K562 (cell line): Measurements from ENCODE around the gene NUDT12. TPM values are rescaled to one million over a fixed set of nuclear protein-coding genes. Genes with fewer than 3 reads are reported as not detected.

Experiments used
- ATAC-seq: fragments of 200-7000 bp; cut with Tn5 transposase; 3 replicates; pipeline ENCODE4 v1.9.1; 2020; ENCODE audit warnings: moderate library complexity
- BruUV-seq: library from RNA; stranded (reverse); fragments of 400-500 nt; replicated peaks from 2 replicates; lab custom pipeline; 2021; lab: Mats Ljungman, UMichigan
- CTCF ChIA-PET: fragments of 300-600 bp; formaldehyde crosslinking; extraction: SDS; loops from one replicate; lab custom pipeline; 2021; ENCODE audit warnings: low intra/inter-chr PET ratio; lab: Yijun Ruan, JAX
- POLR2A ChIA-PET: fragments of 300-600, 350-650 bp; sonication (Branson Sonifier 250); formaldehyde crosslinking; extraction: SDS; loops from one replicate; lab custom pipeline; 2021; ENCODE audit warnings: antibody characterized with exemption, inconsistent platforms; lab: Yijun Ruan, JAX
- DNase-seq, 4 experiments: peaks; one replicate each; pipeline versions ENCODE4 v3.0.0 to v3.0.0-alpha.2; 2011 to 2018; ENCODE audit warnings: low spot score in 3 of 4, mixed read lengths in 3 of 4; ENCODE audit errors: extremely low read depth in 1 of 4
- FAIRE-seq: peaks from 2 replicates; lab custom pipeline; 2011; peaks lifted over from hg19 to GRCh38; lab: Jason Lieb, UNC
- H2AFZ ChIP-seq: 2 replicates; pipeline ENCODE4 v1.6.0; 2011; ENCODE audit warnings: low read depth, low read length, control low read depth, inconsistent platforms
- H3K27ac ChIP-seq: fragments of 200-600 bp; 3 replicates; pipeline ENCODE4 v1.8.0; 2011; ENCODE audit warnings: low read depth, mild to moderate bottlenecking, control low read depth, inconsistent platforms, low read length, moderate library complexity, mixed read lengths; ENCODE audit errors: extremely low read depth
- H3K27me3 ChIP-seq, 2 experiments: fragments of 300-600 bp in 1 of 2; 2 replicates in 1 of 2; 3 replicates in 1 of 2; pipeline versions ENCODE4 v1.6.0 to v1.8.0; 2011; ENCODE audit warnings: inconsistent platforms in 2 of 2, low read length in 2 of 2, mild to moderate bottlenecking in 1 of 2, mixed read lengths in 1 of 2, moderate library complexity in 1 of 2; ENCODE audit not compliant: control insufficient read depth in 2 of 2, insufficient read depth in 2 of 2
- H3K36me3 ChIP-seq: fragments of 300-600 bp; 3 replicates; pipeline ENCODE4 v1.8.0; 2011; ENCODE audit warnings: mild to moderate bottlenecking, low read length, inconsistent platforms; ENCODE audit not compliant: control insufficient read depth, insufficient read depth
- H3K4me1 ChIP-seq, 2 experiments: fragments of 200-600 bp in 1 of 2; replicated peaks in 1 of 2; 2 replicates in 1 of 2; 3 replicates in 1 of 2; pipeline versions ENCODE4 v1.5.1 to v1.8.0; 2011; ENCODE audit warnings: inconsistent platforms in 2 of 2, low read length in 2 of 2, mild to moderate bottlenecking in 1 of 2, mixed read lengths in 1 of 2, moderate library complexity in 1 of 2; ENCODE audit not compliant: control insufficient read depth in 2 of 2, insufficient read depth in 2 of 2
- H3K4me2 ChIP-seq: 2 replicates; pipeline ENCODE4 v1.6.1; 2011; ENCODE audit warnings: low read length, control low read depth, inconsistent platforms, mixed read lengths; ENCODE audit not compliant: insufficient read depth
- H3K4me3 ChIP-seq: fragments of 200-600 bp; sonication (generic), shearing (Covaris generic); 2 replicates; pipeline ENCODE4 v1.5.1; 2016; ENCODE audit warnings: control low read depth, inconsistent platforms
- H3K79me2 ChIP-seq: fragments of 200-600 bp; 3 replicates; pipeline ENCODE4 v1.8.0; 2011; ENCODE audit warnings: low read length, inconsistent platforms; ENCODE audit not compliant: control insufficient read depth, insufficient read depth
- H3K9ac ChIP-seq, 2 experiments: 2 replicates each; pipeline versions ENCODE4 v1.6.0 to v1.6.1; 2011; ENCODE audit warnings: low read depth in 2 of 2, low read length in 2 of 2, control low read depth in 1 of 2, inconsistent platforms in 1 of 2, mild to moderate bottlenecking in 1 of 2, mixed read lengths in 1 of 2; ENCODE audit not compliant: insufficient read depth in 1 of 2
- H3K9me1 ChIP-seq: one replicate; pipeline ENCODE4 v1.6.0; 2011; ENCODE audit warnings: inconsistent platforms, mild to moderate bottlenecking, low read length, moderate library complexity; ENCODE audit not compliant: control insufficient read depth, insufficient read depth
- H3K9me3 ChIP-seq: replicated peaks from 2 replicates; pipeline ENCODE4 v1.5.1; 2011; ENCODE audit warnings: low read depth, low read length, inconsistent platforms; ENCODE audit not compliant: control insufficient read depth, insufficient read depth
- H4K20me1 ChIP-seq: replicated peaks from 2 replicates; pipeline ENCODE4 v1.6.1; 2011; ENCODE audit warnings: low read length, inconsistent platforms, mixed read lengths; ENCODE audit not compliant: control insufficient read depth, insufficient read depth
- ELF2 ChIP-seq: fragments of 250-450 bp; sonication (Bioruptor Pico); IDR thresholded peaks from 2 replicates; pipeline ENCODE4 v1.5.0; 2021; ENCODE audit warnings: mild to moderate bottlenecking
- HNRNPLL ChIP-seq: fragments of 200-400 bp; formaldehyde crosslinking; IDR thresholded peaks from 2 replicates; pipeline ENCODE4 v1.6.1; 2017; ENCODE audit warnings: low read length, low read depth, mild to moderate bottlenecking; ENCODE audit not compliant: poor library complexity, severe bottlenecking
- MTA2 ChIP-seq: fragments of 450-650 bp; IDR thresholded peaks from 2 replicates; pipeline ENCODE4 v1.6.1; 2016; ENCODE audit warnings: low read depth
- NR4A1 ChIP-seq, 2 experiments: fragments of 250-450 bp in 1 of 2; fragments of 450-650 bp in 1 of 2; sonication (Bioruptor Pico) in 1 of 2; IDR thresholded peaks; 2 replicates each; pipeline versions ENCODE4 v1.4.0 to v1.6.1; 2016 to 2020; ENCODE audit warnings: mild to moderate bottlenecking in 2 of 2, missing compliant biosample characterization in 1 of 2, missing genetic modification characterization in 1 of 2, moderate library complexity in 1 of 2
- PTBP1 ChIP-seq: fragments of 200-400 bp; formaldehyde crosslinking; IDR thresholded peaks from 2 replicates; pipeline ENCODE4 v1.6.1; 2017; ENCODE audit warnings: low read depth, low read length
- RUNX1 ChIP-seq: sonication (generic); IDR thresholded peaks from 2 replicates; pipeline ENCODE4 v1.6.1; 2016; ENCODE audit warnings: antibody characterized with exemption, low read depth
- SMARCA5 ChIP-seq: fragments of 450-650 bp; IDR thresholded peaks from 2 replicates; pipeline ENCODE4 v1.6.1; 2016
- SMARCC2 ChIP-seq: fragments of 450-650 bp; IDR thresholded peaks from 2 replicates; pipeline ENCODE4 v1.6.1; 2017; ENCODE audit warnings: antibody characterized with exemption, moderate library complexity, mild to moderate bottlenecking, low read depth
- ZBTB17 ChIP-seq: fragments of 450-650 bp; formaldehyde crosslinking; IDR thresholded peaks from 2 replicates; pipeline ENCODE4 v1.4.0; 2020; ENCODE audit warnings: mild to moderate bottlenecking
- WGBS: fragments of 100-300 bp; shearing (Covaris generic); methylation state at CpG from one replicate; pipeline ENCODE4 v1.1.6; 2016; ENCODE audit warnings: low coverage, mixed read lengths; ENCODE audit not compliant: insufficient coverage; ENCODE audit errors: missing lambda C conversion rate; 5-methylcytosine and 5-hydroxymethylcytosine counted together
- in situ Hi-C: fragments of 300-500 bp; cut with MboI; formaldehyde crosslinking; loops from 4 replicates; pipeline ENCODE4 v1.15.0; 2018; ENCODE audit warnings: inconsistent platforms, mixed read lengths
- intact Hi-C: fragments of 100-400 bp; cut with micrococcal nuclease; formaldehyde crosslinking; loops from 2 replicates; pipeline ENCODE4 v1.14.2; 2022
- polyA plus RNA-seq, 8 experiments: library from polyadenylated mRNA; depleted of rRNA in 4 of 8; stranded (reverse) in 5 of 8; unstranded in 3 of 8; fragments of >200 nt; fragmentation: Nextera tagmentation in 2 of 8; fragmentation: Illumina TruSeq in 1 of 8; extraction: Ambion mirVana in 2 of 8; extraction: Trizol in 1 of 8; gene quantifications; 2 replicates each; pipeline versions ENCODE4 v1.2.1 to v1.2.3, GENCODE V29; 2011 to 2014; ENCODE audit warnings: inconsistent platforms in 1 of 8, missing spikeins in 1 of 8
- total RNA-seq, 7 experiments: library from RNA; depleted of rRNA in 6 of 7; stranded (reverse); fragments of >200 nt in 6 of 7; fragmentation: Illumina TruSeq in 2 of 7; extraction: Trizol in 2 of 7; gene quantifications; 2 replicates each; pipeline versions ENCODE4 v1.2.1 to v1.2.3, GENCODE V29; 2011 to 2021; ENCODE audit warnings: low replicate concordance in 1 of 7
- TF ChIP-seq, protein P1 (sequence below): sonication (generic); formaldehyde crosslinking; IDR thresholded peaks from 2 replicates; pipeline ENCODE4 v1.8.1; 2023; ENCODE audit warnings: mild to moderate bottlenecking, missing genetic modification reagents
- TF ChIP-seq, protein P2 (sequence below): fragments of 450-650 bp; IDR thresholded peaks from 2 replicates; pipeline ENCODE4 v1.6.1; 2016; ENCODE audit warnings: low read depth
- TF ChIP-seq, protein P3 (sequence below): sonication (generic); formaldehyde crosslinking; IDR thresholded peaks from 2 replicates; pipeline ENCODE4 v1.8.0; 2022; ENCODE audit warnings: missing genetic modification reagents, mild to moderate bottlenecking, borderline replicate concordance

The NUDT12 gene
- total and polyA plus RNA-seq, 9 of the 15 experiments (the other 6 are each of a cell fraction or from before 2014, with no cell fraction given) = 10.9 to 27.2 (median 18.5) TPM

DNA sequence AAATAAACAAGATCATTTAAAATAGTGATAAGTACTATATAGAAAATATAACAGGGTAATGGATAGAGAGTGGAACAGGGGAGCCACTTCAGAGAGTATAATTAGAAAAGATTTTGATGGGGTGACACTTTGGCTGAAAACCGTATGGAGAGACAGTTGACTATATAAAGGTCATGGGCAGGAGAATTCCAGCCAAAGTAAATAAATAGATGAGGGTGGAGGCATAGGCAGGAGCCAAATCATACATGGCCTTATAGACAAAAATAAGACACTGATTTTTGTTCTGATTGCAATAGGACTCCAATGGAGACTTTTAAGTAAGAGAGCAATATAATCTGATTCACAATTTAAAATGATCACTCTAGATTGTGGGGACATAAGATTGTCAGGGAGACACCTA is 37.5 kb upstream of the NUDT12 start:
- intact Hi-C loops = no loop called here
- Histone ChIP-seq H3K9ac (no peak overlapping the region), H3K9me1 (no peaks in the 10 kb centered on the region), H3K36me3 (no peaks in the 10 kb centered on the region), H3K27ac (no peak overlapping the region), H3K27me3 (no peaks in the 10 kb centered on the region), H3K4me3 (no peak overlapping the region), H3K9me3 (no peaks in the 10 kb centered on the region), H2AFZ (no peak overlapping the region), H3K4me1 (peaks cover 0 to 2% of the 10 kb centered on the region in 2 experiments; a peak in 2 of 5 replicates), H3K4me2 (no peak overlapping the region), H3K79me2 (no peaks in the 10 kb centered on the region), H4K20me1 (no peaks in the 10 kb centered on the region)
- POLR2A ChIA-PET = no interaction called here
- no TSS peak for BruUV-seq
- FAIRE-seq (no peak), DNase-seq (no peak), ATAC-seq (no peak)
- in situ Hi-C loops = no loop called here
- WGBS = 27% methylated on average over 1 of the region's 1 CpG
- CTCF ChIA-PET = no interaction called here
- TF ChIP-seq, protein P1, sequence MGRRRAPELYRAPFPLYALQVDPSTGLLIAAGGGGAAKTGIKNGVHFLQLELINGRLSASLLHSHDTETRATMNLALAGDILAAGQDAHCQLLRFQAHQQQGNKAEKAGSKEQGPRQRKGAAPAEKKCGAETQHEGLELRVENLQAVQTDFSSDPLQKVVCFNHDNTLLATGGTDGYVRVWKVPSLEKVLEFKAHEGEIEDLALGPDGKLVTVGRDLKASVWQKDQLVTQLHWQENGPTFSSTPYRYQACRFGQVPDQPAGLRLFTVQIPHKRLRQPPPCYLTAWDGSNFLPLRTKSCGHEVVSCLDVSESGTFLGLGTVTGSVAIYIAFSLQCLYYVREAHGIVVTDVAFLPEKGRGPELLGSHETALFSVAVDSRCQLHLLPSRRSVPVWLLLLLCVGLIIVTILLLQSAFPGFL (CRISPR knock-in tag) = no peak
- TF ChIP-seq RUNX1 = no peak
- TF ChIP-seq ZBTB17 (CRISPR knock-in tag) = no peak
- no peak for TF ChIP-seq HNRNPLL
- TF ChIP-seq ELF2 (CRISPR knock-in tag) = no peak
- TF ChIP-seq, protein P2, sequence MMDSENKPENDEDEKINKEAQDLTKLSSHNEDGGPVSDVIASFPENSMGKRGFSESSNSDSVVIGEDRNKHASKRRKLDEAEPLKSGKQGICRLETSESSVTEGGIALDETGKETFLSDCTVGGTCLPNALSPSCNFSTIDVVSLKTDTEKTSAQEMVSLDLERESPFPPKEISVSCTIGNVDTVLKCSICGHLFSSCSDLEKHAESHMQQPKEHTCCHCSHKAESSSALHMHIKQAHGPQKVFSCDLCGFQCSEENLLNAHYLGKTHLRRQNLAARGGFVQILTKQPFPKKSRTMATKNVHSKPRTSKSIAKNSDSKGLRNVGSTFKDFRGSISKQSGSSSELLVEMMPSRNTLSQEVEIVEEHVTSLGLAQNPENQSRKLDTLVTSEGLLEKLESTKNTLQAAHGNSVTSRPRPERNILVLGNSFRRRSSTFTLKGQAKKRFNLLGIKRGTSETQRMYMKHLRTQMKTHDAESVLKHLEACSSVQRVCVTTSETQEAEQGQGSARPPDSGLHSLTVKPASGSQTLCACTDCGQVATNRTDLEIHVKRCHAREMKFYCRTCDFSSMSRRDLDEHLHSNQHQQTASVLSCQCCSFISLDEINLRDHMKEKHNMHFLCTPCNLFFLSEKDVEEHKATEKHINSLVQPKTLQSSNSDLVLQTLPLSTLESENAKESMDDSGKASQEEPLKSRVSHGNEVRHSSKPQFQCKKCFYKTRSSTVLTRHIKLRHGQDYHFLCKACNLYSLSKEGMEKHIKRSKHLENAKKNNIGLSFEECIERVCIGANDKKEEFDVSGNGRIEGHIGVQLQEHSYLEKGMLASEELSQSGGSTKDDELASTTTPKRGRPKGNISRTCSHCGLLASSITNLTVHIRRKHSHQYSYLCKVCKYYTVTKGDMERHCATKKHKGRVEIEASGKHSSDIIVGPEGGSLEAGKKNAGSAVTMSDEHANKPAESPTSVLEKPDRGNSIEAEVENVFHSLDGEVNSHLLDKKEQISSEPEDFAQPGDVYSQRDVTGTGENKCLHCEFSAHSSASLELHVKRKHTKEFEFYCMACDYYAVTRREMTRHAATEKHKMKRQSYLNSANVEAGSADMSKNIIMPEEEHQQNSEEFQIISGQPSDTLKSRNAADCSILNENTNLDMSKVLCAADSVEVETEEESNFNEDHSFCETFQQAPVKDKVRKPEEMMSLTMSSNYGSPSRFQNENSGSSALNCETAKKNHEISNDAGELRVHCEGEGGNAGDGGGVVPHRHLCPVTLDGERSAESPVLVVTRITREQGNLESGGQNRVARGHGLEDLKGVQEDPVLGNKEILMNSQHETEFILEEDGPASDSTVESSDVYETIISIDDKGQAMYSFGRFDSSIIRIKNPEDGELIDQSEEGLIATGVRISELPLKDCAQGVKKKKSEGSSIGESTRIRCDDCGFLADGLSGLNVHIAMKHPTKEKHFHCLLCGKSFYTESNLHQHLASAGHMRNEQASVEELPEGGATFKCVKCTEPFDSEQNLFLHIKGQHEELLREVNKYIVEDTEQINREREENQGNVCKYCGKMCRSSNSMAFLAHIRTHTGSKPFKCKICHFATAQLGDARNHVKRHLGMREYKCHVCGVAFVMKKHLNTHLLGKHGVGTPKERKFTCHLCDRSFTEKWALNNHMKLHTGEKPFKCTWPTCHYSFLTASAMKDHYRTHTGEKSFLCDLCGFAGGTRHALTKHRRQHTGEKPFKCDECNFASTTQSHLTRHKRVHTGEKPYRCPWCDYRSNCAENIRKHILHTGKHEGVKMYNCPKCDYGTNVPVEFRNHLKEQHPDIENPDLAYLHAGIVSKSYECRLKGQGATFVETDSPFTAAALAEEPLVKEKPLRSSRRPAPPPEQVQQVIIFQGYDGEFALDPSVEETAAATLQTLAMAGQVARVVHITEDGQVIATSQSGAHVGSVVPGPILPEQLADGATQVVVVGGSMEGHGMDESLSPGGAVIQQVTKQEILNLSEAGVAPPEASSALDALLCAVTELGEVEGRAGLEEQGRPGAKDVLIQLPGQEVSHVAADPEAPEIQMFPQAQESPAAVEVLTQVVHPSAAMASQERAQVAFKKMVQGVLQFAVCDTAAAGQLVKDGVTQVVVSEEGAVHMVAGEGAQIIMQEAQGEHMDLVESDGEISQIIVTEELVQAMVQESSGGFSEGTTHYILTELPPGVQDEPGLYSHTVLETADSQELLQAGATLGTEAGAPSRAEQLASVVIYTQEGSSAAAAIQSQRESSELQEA = no peak
- TF ChIP-seq, protein P3, sequence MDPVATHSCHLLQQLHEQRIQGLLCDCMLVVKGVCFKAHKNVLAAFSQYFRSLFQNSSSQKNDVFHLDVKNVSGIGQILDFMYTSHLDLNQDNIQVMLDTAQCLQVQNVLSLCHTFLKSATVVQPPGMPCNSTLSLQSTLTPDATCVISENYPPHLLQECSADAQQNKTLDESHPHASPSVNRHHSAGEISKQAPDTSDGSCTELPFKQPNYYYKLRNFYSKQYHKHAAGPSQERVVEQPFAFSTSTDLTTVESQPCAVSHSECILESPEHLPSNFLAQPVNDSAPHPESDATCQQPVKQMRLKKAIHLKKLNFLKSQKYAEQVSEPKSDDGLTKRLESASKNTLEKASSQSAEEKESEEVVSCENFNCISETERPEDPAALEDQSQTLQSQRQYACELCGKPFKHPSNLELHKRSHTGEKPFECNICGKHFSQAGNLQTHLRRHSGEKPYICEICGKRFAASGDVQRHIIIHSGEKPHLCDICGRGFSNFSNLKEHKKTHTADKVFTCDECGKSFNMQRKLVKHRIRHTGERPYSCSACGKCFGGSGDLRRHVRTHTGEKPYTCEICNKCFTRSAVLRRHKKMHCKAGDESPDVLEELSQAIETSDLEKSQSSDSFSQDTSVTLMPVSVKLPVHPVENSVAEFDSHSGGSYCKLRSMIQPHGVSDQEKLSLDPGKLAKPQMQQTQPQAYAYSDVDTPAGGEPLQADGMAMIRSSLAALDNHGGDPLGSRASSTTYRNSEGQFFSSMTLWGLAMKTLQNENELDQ (CRISPR knock-in tag) = no peak
- no peak for TF ChIP-seq NR4A1 (CRISPR knock-in tag; IDR thresholded peaks at IDR 0.05)
- no peak for TF ChIP-seq NR4A1 (tag; IDR thresholded peaks at IDR 0.05)
- no peak for TF ChIP-seq SMARCA5
- no peak for TF ChIP-seq PTBP1
- TF ChIP-seq MTA2 = no peak
- no peak for TF ChIP-seq SMARCC2
